RWPE2 (cell line): ENCODE measurements around the gene PIK3CB.

Experiments
- ATAC-seq: fragments of 200-7000 bp; cut with Tn5 transposase; 3 replicates; pipeline ENCODE4 v1.9.1; 2021; ENCODE audit warnings: low read depth
- DNase-seq: peaks from one replicate; pipeline ENCODE4 v3.0.0-alpha.2; 2020; ENCODE audit warnings: low spot score
- H3K27ac ChIP-seq: fragments of 450-650 bp; 2 replicates; pipeline ENCODE4 v1.5.1; 2017; ENCODE audit warnings: mild to moderate bottlenecking; ENCODE audit not compliant: poor library complexity, severe bottlenecking
- H3K27me3 ChIP-seq: fragments of 250-450 bp; sonication (Bioruptor Pico); 2 replicates; pipeline ENCODE4 v1.5.1; 2021; ENCODE audit warnings: mild to moderate bottlenecking, moderate library complexity; ENCODE audit not compliant: insufficient read depth, poor library complexity, severe bottlenecking
- H3K36me3 ChIP-seq: fragments of 250-450 bp; sonication (Bioruptor Pico); 2 replicates; pipeline ENCODE4 v1.5.1; 2020; ENCODE audit warnings: low read depth, mild to moderate bottlenecking, moderate library complexity
- H3K4me1 ChIP-seq: fragments of 250-450 bp; sonication (Bioruptor Pico); 2 replicates; pipeline ENCODE4 v1.5.1; 2021; ENCODE audit warnings: mild to moderate bottlenecking, moderate library complexity; ENCODE audit not compliant: insufficient read depth, poor library complexity, severe bottlenecking
- H3K4me3 ChIP-seq: fragments of 250-450 bp; sonication (Bioruptor Pico); 2 replicates; pipeline ENCODE4 v1.5.1; 2021; ENCODE audit warnings: mild to moderate bottlenecking, moderate library complexity; ENCODE audit not compliant: severe bottlenecking
- H3K9me3 ChIP-seq: fragments of 250-450 bp; sonication (Bioruptor Pico); 2 replicates; pipeline ENCODE4 v1.5.1; 2021; ENCODE audit warnings: mild to moderate bottlenecking, moderate library complexity; ENCODE audit not compliant: severe bottlenecking
- CTCF ChIP-seq: fragments of 450-650 bp; IDR thresholded peaks from one replicate; pipeline ENCODE4 v1.5.1; 2017; ENCODE audit warnings: mild to moderate bottlenecking, moderate library complexity; ENCODE audit not compliant: poor library complexity, severe bottlenecking

PIK3CB gene

GRCh38 chr3:138638641-138639040 lies 196.1 kb downstream of the PIK3CB start:
- Histone ChIP-seq H3K27me3 (no peaks in the 10 kb centered on the region), H3K4me1 (no peaks in the 10 kb centered on the region), H3K36me3 (no peaks in the 10 kb centered on the region), H3K4me3 (no peak overlapping the region), H3K27ac (no peak overlapping the region), H3K9me3 (peaks cover 8% of the 10 kb centered on the region)
- DNase-seq (no peak), ATAC-seq (no peak)
- TF ChIP-seq CTCF = no peak

GRCh38 chr3:138629526-138629925 lies 205.2 kb downstream of the PIK3CB start:
- H3K4me3 ChIP-seq = no peak overlapping the region
- no peak overlapping the region for H3K27ac ChIP-seq
- H3K9me3 ChIP-seq = no peaks in the 10 kb centered on the region
- TF ChIP-seq CTCF = no peak
- ATAC-seq = peak; percentile 22; the same call in 1 of the 3 replicates
- peaks cover 5% of the 10 kb centered on the region for H3K4me1 ChIP-seq
- DNase-seq = no peak
- H3K36me3 ChIP-seq = no peaks in the 10 kb centered on the region
- no peaks in the 10 kb centered on the region for H3K27me3 ChIP-seq

GRCh38 chr3:138625707-138626365 lies 208.9 kb downstream of the PIK3CB start:
- ATAC-seq (peak; percentile 100), DNase-seq (peak; percentile 67)
- TF ChIP-seq CTCF = no peak

GRCh38 chr3:138624518-138624917 lies 210.2 kb downstream of the PIK3CB start:
- peaks cover 5% of the 10 kb centered on the region for H3K4me1 ChIP-seq
- no peak overlapping the region for H3K4me3 ChIP-seq
- DNase-seq (no peak), ATAC-seq (no peak)
- no peaks in the 10 kb centered on the region for H3K36me3 ChIP-seq
- H3K9me3 ChIP-seq = no peaks in the 10 kb centered on the region
- no peak overlapping the region for H3K27ac ChIP-seq
- no peak for TF ChIP-seq CTCF
- H3K27me3 ChIP-seq = no peaks in the 10 kb centered on the region

More at GRCh38 chr3:138625707-138626365, 208.9 kb downstream of the PIK3CB start:
- peaks cover 5% of the 10 kb centered on the region for H3K4me1 ChIP-seq
- no peaks in the 10 kb centered on the region for H3K36me3 ChIP-seq
- no peaks in the 10 kb centered on the region for H3K9me3 ChIP-seq
- H3K4me3 ChIP-seq = no peak overlapping the region
- no peaks in the 10 kb centered on the region for H3K27me3 ChIP-seq
- no peak overlapping the region for H3K27ac ChIP-seq

DNA sequence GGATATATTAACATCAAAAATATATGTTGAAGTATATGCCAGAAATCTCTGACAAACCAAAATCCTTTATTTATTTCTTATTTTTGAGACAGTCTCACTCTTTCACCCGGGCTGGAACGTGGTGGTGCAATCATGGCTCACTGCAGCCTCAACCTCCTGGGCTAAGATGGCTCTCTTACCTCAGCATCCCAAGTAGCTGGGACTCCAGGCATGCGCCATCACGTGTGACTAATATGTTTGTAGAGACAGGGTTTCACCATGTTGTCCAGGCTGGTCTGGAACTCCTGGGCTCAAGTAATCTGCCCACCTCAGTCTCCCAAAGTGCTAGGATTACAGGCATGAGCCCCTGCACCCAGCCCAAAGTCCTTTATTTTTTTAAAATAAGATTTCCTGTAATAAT lies 214.3 kb downstream of the PIK3CB start:
- ATAC-seq = no peak
- Histone ChIP-seq H3K36me3 (no peaks in the 10 kb centered on the region), H3K4me1 (peaks cover under 1% of the 10 kb centered on the region), H3K27ac (no peak overlapping the region), H3K27me3 (no peaks in the 10 kb centered on the region), H3K9me3 (no peaks in the 10 kb centered on the region), H3K4me3 (no peak overlapping the region)
- DNase-seq = no peak
- no peak for TF ChIP-seq CTCF
